ENCODE data around the gene CACNA2D1.

Gene CACNA2D1

DNA sequence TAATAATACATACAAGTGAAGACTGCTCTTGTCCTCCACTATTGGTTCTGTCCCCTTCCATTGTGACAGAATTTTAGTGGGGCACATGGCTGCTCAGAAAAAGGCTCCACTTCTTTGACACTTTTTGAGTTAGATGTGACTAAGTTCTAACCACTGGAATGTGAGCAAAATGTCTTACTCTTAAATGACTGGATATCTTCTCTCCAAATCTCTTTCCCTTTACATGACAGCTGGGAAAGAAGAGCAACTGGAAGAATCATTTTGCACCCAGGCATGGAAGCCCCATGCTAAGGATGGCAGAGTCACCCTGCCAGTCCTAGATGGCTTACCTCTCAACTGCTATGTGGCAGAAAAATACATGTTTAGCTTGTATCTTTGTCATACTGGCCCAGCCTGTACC is 97.7 kb downstream of the CACNA2D1 start:
- TF ChIP-seq, protein P1, sequence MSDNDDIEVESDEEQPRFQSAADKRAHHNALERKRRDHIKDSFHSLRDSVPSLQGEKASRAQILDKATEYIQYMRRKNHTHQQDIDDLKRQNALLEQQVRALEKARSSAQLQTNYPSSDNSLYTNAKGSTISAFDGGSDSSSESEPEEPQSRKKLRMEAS (IDR thresholded peaks at IDR 0.05; ENCODE audit: low read depth, low read length): no peak
- TF ChIP-seq POLR2A (IDR thresholded peaks at IDR 0.05; ENCODE audit: extremely low read depth, insufficient read length) (no peak), MYC (IDR thresholded peaks at IDR 0.05; ENCODE audit: low read depth, low read length) (no peak)
- TF ChIP-seq, protein P2, sequence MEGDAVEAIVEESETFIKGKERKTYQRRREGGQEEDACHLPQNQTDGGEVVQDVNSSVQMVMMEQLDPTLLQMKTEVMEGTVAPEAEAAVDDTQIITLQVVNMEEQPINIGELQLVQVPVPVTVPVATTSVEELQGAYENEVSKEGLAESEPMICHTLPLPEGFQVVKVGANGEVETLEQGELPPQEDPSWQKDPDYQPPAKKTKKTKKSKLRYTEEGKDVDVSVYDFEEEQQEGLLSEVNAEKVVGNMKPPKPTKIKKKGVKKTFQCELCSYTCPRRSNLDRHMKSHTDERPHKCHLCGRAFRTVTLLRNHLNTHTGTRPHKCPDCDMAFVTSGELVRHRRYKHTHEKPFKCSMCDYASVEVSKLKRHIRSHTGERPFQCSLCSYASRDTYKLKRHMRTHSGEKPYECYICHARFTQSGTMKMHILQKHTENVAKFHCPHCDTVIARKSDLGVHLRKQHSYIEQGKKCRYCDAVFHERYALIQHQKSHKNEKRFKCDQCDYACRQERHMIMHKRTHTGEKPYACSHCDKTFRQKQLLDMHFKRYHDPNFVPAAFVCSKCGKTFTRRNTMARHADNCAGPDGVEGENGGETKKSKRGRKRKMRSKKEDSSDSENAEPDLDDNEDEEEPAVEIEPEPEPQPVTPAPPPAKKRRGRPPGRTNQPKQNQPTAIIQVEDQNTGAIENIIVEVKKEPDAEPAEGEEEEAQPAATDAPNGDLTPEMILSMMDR (IDR thresholded peaks at IDR 0.05; ENCODE audit: low read depth, low read length): no peak

DNA sequence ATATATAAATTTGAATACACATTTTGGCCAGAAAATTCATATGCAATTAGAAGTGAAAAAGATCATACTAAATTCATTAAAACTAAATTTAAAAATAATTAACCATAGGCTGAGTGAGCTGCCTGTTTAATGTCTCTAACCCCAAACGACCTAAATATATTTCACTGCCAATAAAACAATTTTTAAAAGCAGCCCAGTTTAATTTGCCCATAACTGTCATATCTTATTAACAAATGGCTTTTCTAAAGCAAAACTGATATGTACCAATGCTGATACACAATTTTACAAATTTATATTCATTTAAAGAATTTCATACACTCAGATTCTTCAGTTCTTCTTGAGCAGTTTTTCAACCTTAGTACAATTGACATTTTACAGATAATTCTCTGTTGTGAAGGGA is 99.9 kb downstream of the CACNA2D1 start:
- no peak overlapping the region for H3K4me3 ChIP-seq (ENCODE audit: low read depth, low read length)
- DNase-seq (ENCODE audit: low read depth): no peak
- TF ChIP-seq, protein P2 (IDR thresholded peaks at IDR 0.05; ENCODE audit: low read depth, low read length): no peak
- no peak for TF ChIP-seq MYC (IDR thresholded peaks at IDR 0.05; ENCODE audit: low read depth, low read length)

More for the DNA sequence above, 97.7 kb downstream of the CACNA2D1 start:
- H3K4me3 ChIP-seq (ENCODE audit: low read depth, low read length): no peak overlapping the region
- no peak for DNase-seq (ENCODE audit: low read depth)

DNA sequence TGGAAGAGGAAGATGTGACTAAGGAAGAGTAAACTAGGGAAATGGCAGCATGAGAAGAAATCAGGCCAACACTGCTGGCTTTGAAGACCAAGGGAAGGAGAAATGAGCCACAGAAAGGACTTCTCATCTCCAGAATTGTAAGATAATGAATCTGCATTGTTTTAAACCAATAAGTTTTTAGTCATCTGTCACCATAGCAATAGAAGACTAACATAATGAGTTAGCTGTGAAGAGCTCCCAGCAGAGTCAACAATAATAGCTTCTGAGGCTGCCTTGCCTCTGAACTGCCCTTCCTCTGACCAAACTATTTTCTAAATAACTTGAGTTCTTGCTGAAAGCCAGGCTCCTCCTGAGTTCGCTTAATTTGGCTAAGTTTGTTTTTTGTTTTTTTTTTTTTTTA is 103.6 kb downstream of the CACNA2D1 start:
- DNase-seq (ENCODE audit: low read depth): no peak
- no peak overlapping the region for H3K4me3 ChIP-seq (ENCODE audit: low read depth, low read length)
- TF ChIP-seq, protein P1 (IDR thresholded peaks at IDR 0.05; ENCODE audit: low read depth, low read length): no peak

DNA sequence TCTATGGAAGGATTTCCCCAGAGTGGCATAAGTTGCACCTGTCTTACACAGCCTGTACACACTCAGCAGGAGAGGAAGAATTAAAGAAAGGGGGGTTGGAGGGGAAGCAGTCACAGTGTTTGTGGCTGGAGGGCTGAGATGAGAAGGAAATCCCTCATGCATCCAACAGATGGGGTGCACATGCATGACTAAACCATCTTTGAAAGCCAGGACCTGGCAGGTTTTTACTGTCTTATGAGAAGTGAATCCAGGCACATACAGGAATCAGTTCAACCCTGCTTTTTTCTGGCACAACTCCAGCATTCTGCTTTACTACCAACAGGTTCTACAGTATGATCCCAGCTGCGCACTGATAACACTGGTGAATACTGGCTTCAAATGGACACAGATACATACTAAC is 107.7 kb downstream of the CACNA2D1 start:
- DNase-seq (ENCODE audit: low read depth): peak; percentile 8
- TF ChIP-seq, protein P2 (IDR thresholded peaks at IDR 0.05; ENCODE audit: low read depth, low read length): no peak
- TF ChIP-seq MYC (IDR thresholded peaks at IDR 0.05; ENCODE audit: low read depth, low read length) (no peak), POLR2A (IDR thresholded peaks at IDR 0.05; ENCODE audit: extremely low read depth, insufficient read length) (no peak)
- TF ChIP-seq, protein P1 (IDR thresholded peaks at IDR 0.05; ENCODE audit: low read depth, low read length): no peak
- no peak overlapping the region for H3K4me3 ChIP-seq (ENCODE audit: low read depth, low read length)

DNA sequence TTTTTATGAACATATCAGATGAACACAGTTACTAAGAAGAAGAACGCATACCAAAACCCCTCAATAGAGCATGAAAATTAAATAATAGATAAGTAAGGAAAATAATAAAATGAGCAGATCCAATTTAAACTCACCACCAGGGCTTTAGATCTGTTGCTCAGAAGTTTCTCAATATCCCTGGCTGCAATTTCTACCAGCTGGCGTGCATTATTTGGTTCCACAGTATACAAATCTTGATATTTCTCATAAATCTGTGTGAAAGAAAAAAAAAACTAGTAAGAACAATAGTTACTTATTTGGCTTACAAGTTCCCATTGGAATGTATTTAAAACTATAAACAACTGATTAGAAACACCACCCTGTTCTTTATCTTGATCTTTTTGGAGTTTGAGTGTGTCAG is 108.6 kb downstream of the CACNA2D1 start:
- no peak for TF ChIP-seq POLR2A (IDR thresholded peaks at IDR 0.05; ENCODE audit: extremely low read depth, insufficient read length)
- DNase-seq (ENCODE audit: low read depth): no peak
- H3K4me3 ChIP-seq (ENCODE audit: low read depth, low read length): no peak overlapping the region

DNA sequence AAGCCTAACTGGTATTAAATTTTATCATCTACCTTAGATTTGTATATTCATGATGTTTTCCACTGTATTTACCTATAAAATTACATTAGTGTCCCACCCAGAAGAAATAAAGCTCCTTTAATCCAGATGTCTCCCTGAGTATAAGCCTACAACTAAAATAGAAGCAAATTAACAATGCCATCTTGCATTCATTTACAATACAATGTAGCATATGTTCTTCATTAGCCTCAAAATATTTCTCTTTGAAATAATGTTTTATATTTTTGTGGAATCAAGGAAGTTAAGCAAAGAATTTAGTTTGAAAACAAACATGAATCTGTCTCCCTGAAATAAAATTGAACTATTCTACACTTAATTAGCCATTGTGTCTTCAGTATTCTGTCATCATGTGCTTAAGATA is 112.3 kb downstream of the CACNA2D1 start:
- TF ChIP-seq MYC (IDR thresholded peaks at IDR 0.05; ENCODE audit: low read depth, low read length) (no peak), POLR2A (IDR thresholded peaks at IDR 0.05; ENCODE audit: extremely low read depth, insufficient read length) (no peak)
- TF ChIP-seq, protein P1 (IDR thresholded peaks at IDR 0.05; ENCODE audit: low read depth, low read length): no peak
- TF ChIP-seq, protein P2 (IDR thresholded peaks at IDR 0.05; ENCODE audit: low read depth, low read length): no peak
- H3K4me3 ChIP-seq (ENCODE audit: low read depth, low read length): no peak overlapping the region
- DNase-seq (ENCODE audit: low read depth): no peak

DNA sequence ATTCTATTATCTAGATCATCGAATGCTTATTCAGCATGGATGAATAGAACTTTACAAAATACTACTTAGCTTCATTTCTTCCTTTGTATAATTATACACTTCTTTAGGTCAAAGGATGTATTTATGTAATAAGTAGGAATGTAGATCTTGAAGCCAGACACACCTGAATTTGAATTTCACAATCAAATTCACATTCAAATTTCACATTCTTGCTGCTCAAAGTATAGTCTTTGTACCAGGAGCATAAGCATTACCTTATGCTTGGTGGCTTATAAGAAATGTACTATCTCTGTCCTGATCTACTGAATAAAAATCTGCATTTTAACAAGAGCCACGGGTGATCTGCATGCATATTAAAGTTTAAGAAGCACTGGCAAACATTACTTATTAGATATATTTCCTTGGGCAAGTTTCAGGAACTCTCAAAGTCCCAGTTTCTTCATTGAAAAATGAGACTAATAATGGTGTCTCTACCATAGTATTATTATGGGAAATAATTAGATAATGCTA is 112.8 kb downstream of the CACNA2D1 start:
- H3K4me3 ChIP-seq (ENCODE audit: low read depth, low read length): no peak overlapping the region
- DNase-seq (ENCODE audit: low read depth): no peak
- TF ChIP-seq, protein P2 (IDR thresholded peaks at IDR 0.05; ENCODE audit: low read depth, low read length): no peak
- TF ChIP-seq POLR2A (IDR thresholded peaks at IDR 0.05; ENCODE audit: extremely low read depth, insufficient read length) (no peak), MYC (IDR thresholded peaks at IDR 0.05; ENCODE audit: low read depth, low read length) (no peak)
- TF ChIP-seq, protein P1 (IDR thresholded peaks at IDR 0.05; ENCODE audit: low read depth, low read length): no peak
